HTR-8/SVneo (cell line): Measurements from ENCODE around the gene EIF1AD.
A peak's percentile ranks its signal among the peaks of the same experiment; 100 is the strongest.
"Not testable (repeated sequence)": the region's sequence is repeated elsewhere in the genome, so short reads cannot be mapped to it uniquely, and the experiment has no call there.

Experiments used
- DNase-seq: peaks from one replicate; pipeline ENCODE4 v3.0.0; 2011; ENCODE audit warnings: low spot score, mixed read lengths; ENCODE audit not compliant: insufficient read length
- FAIRE-seq: peaks from 2 replicates; lab custom pipeline; 2011; peaks lifted over from hg19 to GRCh38; lab: Jason Lieb, UNC

EIF1AD gene

DNA sequence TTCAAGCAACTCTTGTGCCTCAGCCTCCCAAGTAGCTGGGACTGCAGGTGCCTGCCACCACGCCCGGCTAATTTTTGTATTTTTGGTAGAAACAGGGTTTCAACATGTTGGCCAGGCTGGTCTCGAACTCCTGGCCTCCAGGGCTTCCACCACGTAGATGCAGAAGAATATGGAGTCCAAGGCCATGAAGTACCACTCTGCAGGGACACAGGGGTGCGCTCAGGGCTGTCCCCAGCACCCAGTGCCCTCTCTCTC lies 21.2 kb upstream of the EIF1AD start:
- DNase-seq, FAIRE-seq: not testable (repeated sequence)

DNA sequence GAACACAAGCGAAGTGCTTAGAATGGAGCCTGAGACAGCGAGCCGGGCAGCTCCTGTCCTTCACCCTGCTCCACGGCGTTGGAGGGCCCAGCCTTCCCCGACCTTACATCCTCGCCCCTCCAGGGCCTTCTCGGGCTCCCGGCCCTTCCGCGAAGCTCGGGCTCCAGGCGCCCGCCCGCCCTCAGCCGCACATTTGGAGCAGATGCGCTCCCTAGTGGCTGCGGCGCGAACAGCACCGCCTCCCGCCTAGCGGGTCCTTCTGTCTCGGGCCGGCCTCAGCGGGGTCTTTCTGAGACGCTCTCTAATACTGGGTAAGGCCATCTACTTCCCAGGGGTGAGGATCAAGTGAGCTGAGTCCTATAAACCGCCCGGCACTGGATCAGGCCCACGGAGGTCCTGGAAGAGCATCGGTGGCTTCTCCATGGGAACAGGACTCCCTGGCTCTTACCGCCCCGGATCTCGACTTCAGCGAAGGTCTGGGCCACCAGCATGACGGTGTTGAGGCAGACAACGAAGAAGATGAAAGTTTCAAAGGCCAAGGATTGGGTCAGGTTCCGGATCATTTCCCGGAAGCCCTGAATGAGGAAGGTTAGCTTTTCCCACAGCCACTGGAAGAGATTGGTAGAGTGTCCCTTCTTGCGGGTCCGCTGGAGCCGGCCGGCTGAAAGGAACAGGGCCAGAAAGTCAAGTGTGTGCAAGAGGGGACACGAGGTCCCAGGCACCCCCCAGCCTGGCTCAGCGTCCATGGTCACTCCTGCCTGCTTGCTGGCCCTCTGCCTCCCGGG lies 20.6 kb upstream of the EIF1AD start:
- FAIRE-seq (peak; percentile 97), DNase-seq (peak; percentile 94)

DNA sequence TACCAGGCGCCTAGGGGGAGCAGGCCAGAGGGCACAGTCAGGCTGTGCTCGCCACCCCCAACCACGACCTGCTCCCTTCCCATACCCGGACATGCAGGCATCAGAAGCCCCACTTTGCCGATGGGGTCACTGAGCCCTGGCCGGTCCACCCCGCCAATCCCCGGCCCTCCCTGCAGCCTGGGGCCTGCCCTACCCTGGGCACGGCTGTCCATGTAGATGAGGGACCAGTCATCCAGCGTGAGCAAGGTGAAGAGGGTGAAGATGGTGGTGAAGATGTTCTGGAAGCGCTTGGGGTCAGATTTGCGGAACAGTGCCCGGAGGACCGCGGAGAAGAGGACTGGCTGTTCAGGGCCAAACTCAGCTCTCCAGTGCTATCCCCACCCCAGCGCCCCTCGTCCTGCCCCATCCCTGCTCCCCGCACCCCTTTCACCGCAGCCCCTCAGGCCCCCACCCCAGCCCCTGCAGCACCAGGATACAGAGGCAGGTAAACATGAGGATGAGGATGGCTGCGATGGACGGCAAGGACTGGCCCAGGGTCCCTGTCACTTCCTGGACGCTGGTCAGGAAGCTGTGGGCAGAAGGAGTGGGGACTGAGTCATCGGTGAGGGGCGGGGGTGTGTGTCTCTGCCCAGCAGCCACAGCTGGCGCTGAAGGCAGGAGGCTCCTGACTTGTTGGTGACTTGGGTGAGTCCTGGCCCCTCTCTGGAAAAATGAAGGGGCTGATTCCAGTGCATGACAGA lies 18.8 kb upstream of the EIF1AD start:
- DNase-seq (peak; percentile 94), FAIRE-seq (peak; percentile 99)

DNA sequence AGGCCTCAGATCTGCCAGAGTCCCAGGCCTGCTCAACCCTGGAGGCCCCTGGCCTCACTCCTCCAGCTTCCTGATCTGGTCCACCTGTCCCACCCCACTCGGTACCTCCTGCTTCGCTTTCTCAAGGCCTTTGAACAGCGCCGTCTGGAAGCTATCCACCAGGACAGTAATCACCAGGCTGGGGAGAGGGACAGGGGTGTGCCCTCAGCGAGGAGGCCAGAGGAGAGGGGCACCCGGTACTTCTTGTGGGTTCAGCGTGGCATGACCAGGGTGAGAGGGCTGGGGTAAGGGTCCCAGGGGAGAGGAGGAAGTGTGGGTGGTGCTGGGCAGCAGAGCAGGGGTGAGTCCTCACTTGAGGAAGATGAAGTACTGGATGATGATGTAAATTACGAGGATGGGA lies 18.3 kb upstream of the EIF1AD start:
- FAIRE-seq (no peak), DNase-seq (no peak)

DNA sequence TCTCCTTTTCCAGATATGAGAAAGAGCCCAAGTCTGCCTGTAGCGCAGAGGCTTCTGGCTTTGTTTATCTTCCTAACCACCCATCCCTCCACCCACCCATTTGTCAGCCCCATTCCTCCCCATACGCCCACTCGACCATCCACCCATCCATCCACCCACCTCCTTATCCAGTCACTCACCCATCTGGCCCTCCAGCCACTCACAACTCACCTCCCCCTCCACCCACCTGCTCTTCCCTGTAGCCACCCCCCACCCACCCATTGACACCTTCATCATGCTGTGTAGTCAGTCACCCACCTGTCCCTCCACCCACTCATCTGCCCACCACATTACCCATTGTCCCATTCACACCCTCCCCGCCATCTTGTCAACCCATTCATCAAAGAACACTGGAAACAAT lies 15.4 kb upstream of the EIF1AD start:
- DNase-seq (no peak), FAIRE-seq (peak; percentile 79)

DNA sequence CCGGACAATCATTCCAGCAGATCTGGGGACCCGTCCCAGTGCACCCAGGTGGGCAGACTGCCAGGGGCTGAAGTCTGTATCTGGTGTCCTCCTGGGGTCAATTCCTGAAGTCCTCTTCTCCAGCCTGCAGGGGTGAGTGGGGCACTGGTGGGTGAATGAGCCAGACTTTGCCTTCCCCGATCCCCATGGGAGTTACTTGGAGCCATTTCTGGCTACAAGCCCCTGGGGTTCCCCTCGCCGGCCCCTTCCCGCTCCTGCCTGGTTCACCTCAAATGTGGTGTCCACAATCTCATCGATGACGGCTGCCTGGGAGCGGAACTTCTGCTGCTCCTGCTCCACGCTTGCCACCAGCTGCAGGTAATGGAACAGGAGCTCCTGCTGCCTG lies 14.8 kb upstream of the EIF1AD start:
- DNase-seq (no peak), FAIRE-seq (no peak)

DNA sequence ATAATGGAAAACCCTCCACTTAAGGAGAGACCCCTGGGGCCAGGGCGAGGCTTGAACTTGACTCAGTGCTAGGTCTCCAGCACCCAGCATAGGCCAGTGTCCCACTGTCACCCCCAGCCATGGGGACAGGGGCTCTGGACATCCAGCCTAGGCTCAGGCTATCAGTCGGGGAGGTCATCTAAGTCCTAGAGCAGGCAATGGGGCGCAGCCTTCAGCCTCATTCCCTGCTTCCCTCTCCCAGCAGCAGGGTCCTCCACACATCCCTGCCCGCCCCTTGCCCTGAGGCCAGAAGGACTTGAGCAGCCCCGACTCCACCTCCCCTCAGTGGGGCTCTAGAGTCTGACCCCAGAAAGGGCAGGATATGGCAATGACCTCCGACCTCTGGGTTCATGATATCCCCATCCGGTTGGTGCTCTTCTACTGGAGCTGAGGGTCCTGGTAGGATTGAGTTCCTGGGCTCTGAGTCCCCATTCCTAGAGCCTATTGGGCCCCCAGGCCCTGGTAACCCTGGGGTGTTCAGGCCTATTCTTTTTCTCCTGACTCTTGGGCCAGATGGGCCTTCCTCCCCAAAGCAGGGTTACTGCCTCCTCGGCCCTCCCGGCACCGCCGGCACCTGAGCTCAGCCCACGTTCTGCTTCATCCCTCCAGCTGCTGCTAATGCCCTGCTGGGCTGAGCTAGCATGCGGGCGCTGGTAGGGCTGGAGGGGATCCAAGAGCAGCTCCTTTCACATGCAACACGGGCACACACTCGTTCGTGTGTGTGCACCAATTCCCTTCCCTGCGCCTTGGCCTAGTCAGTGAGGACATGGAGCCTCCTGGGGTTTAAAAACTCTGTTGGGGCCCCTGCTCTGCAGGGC lies 14.2 kb upstream of the EIF1AD start:
- no peak for DNase-seq
- FAIRE-seq, result peak; percentile 38

- DNase-seq, result peak; percentile 83
- peak; percentile 99 for FAIRE-seq
Measured at GRCh38 chr11:66015454-66015881, 13.5 kb upstream of the EIF1AD start.

DNA sequence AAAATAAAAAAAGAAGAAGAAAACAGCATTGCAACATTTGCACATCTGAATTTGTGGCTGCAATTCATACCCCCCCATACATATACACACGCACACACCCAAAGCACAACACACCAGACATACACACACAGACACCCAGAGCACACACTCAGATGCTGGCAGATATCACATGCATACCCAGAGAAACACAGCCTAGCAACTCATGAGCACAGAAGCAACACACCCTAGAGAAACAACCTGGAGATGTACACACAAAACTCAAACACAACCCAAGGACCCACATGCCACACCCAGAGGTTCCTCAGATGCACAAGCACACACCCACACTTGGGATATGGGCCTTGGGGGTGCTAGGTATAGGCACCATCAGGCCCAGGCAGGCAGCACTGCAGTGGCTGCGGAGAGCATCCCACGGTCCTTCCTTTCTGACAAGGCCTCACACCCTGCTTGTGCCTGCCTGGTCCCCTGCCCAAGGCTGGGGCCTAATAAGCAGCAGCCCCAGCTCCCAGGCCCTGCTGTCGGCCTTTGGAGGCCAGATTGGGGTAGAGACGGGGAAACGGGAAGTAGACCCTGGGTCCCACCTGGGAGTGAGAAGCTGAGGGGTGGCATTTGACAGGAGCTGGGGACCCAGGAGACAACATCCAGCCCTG lies 13.0 kb upstream of the EIF1AD start:
- no peak for DNase-seq
- no peak for FAIRE-seq

DNA sequence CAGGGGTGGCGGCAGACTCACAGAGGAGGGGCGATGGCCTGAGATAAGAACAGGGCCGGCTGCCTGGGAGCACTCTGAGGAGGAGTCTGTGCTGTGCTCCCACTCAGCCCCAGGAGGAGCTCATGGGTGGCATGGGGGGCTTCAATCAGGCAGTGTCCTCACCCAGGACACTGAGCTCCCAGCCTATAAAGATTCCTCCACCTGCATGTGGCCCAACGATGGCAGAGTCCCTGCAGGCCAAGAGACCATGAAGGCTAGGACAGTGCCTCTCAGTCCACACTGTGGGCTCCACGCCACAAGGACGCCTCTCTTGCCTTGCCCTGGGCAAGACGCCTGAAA lies 11.8 kb upstream of the EIF1AD start:
- DNase-seq, result no peak

GRCh38 chr11:66012946-66013761 lies 11.2 kb upstream of the EIF1AD start:
- peak; percentile 90 for FAIRE-seq

More for the DNA sequence above, 11.8 kb upstream of the EIF1AD start:
- no peak for FAIRE-seq

GRCh38 chr11:66012371-66012945 lies 10.5 kb upstream of the EIF1AD start:
- no peak for FAIRE-seq
- no peak for DNase-seq

More at GRCh38 chr11:66012946-66013761, 11.2 kb upstream of the EIF1AD start:
- DNase-seq, result no peak

DNA sequence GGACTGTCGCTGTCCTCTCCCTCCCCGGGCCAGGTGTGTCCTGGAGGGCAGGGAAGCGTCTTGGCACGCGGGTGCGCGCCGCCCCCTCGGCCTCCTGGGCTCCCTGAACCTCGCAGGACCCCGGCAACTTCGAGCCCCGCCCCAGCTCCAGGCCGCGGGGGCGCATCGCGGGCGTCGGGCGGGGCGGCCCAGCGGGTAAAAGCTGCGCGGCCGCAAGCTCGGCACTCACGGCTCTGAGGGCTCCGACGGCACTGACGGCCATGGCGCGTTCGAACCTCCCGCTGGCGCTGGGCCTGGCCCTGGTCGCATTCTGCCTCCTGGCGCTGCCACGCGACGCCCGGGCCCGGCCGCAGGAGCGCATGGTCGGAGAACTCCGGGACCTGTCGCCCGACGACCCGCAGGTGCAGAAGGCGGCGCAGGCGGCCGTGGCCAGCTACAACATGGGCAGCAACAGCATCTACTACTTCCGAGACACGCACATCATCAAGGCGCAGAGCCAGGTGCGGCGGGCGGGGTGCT lies 9.9 kb upstream of the EIF1AD start, which contains the start of gene CST6:
CST6 (plus strand) TSS at position 224 of the 519 bp plus-strand sequence; CDS start at position 261, 37 bp downstream.
- DNase-seq (no peak), FAIRE-seq (peak; percentile 20)

GRCh38 chr11:66011239-66011784 lies 9.4 kb upstream of the EIF1AD start:
- DNase-seq (no peak), FAIRE-seq (peak; percentile 91)

DNA sequence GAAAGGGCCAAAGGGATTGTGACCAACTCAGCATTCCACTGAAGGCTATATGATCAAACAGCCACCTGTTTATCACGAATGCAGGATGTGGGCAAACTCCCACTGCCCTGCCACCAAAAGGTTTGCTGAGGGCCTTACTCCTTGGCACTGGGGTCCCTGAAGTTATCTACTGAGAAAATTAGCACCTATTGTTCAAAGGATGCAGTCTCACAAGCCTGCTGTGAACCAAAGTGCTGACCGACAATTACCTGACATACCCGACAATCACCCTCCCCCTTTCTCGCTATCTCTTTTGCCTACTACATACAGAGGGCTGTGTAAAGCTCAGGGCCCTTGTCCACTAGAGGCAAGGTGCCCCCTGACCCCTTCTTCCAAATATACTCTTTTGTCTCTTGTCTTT lies 8.1 kb upstream of the EIF1AD start:
- FAIRE-seq, DNase-seq: not testable (repeated sequence)

GRCh38 chr11:66008468-66009101 lies 6.6 kb upstream of the EIF1AD start:
- peak; percentile 80 for FAIRE-seq
- DNase-seq, result no peak

GRCh38 chr11:66008095-66008467 lies 6.1 kb upstream of the EIF1AD start:
- DNase-seq, result no peak
- peak; percentile 57 for FAIRE-seq

- no peak for FAIRE-seq
- DNase-seq, result no peak
Measured at GRCh38 chr11:66007201-66007634, 5.3 kb upstream of the EIF1AD start.
